WTC11 (cell line): Measurements from ENCODE around the gene CCL22. TPM values are rescaled to one million over a fixed set of nuclear protein-coding genes. Genes with fewer than 3 reads are reported as not detected.
A peak's percentile ranks its signal among the peaks of the same experiment; 100 is the strongest.
"Not testable (repeated sequence)": the region's sequence is repeated elsewhere in the genome, so short reads cannot be mapped to it uniquely, and the experiment has no call there.

Source experiments
- ATAC-seq: fragments of 200-7000 bp; cut with Tn5 transposase; 2 replicates; pipeline ENCODE4 v1.10.0; 2021; ENCODE audit warnings: mild to moderate bottlenecking, moderate library complexity
- CTCF ChIA-PET: fragments of 300-600 bp; sonication (Branson Sonifier 250); formaldehyde crosslinking; loops from one replicate; lab custom pipeline; 2021; ENCODE audit warnings: antibody characterized with exemption; lab: Charles Lee
- POLR2A ChIA-PET: fragments of 350-600 bp; sonication (Branson Sonifier 250); formaldehyde crosslinking; loops from one replicate; lab custom pipeline; 2021; ENCODE audit warnings: antibody characterized with exemption; lab: Charles Lee
- DNase-seq: peaks from one replicate; pipeline ENCODE4 v3.0.0; 2021; ENCODE audit warnings: low spot score
- H3K27ac Mint-ChIP-seq: 2 replicates; pipeline ENCODE4 v1.8.0; 2021; ENCODE audit warnings: mixed read lengths
- H3K27me3 Mint-ChIP-seq: 2 replicates; pipeline ENCODE4 v1.8.0; 2021; ENCODE audit warnings: low read depth, mild to moderate bottlenecking, moderate library complexity, mixed read lengths
- H3K36me3 Mint-ChIP-seq: 2 replicates; pipeline ENCODE4 v1.8.0; 2021; ENCODE audit warnings: mixed read lengths
- H3K4me1 Mint-ChIP-seq: 2 replicates; pipeline ENCODE4 v1.8.0; 2022; ENCODE audit warnings: mixed read lengths
- H3K4me3 Mint-ChIP-seq: 2 replicates; pipeline ENCODE4 v1.8.0; 2021; ENCODE audit warnings: mild to moderate bottlenecking, moderate library complexity, mixed read lengths
- H3K9me3 Mint-ChIP-seq: 2 replicates; pipeline ENCODE4 v1.8.0; 2021; ENCODE audit warnings: mixed read lengths
- ATF2 ChIP-seq: sonication (generic); formaldehyde crosslinking; IDR thresholded peaks from 2 replicates; pipeline ENCODE4 v1.8.1; 2022; ENCODE audit warnings: low read depth, missing genetic modification reagents, borderline replicate concordance
- CDX4 ChIP-seq: fragments of 250-450 bp; sonication (Bioruptor Pico); IDR thresholded peaks from 2 replicates; pipeline ENCODE4 v1.9.0; 2021; ENCODE audit warnings: moderate library complexity, mild to moderate bottlenecking, inconsistent platforms, borderline replicate concordance
- FOXP4 ChIP-seq: sonication (generic); formaldehyde crosslinking; IDR thresholded peaks from 2 replicates; pipeline ENCODE4 v1.8.0; 2022; ENCODE audit warnings: mild to moderate bottlenecking, missing genetic modification reagents
- GABPB1 ChIP-seq: sonication (generic); formaldehyde crosslinking; IDR thresholded peaks from 2 replicates; pipeline ENCODE4 v1.8.1; 2023; ENCODE audit warnings: mild to moderate bottlenecking, missing genetic modification reagents
- GTF2I ChIP-seq: fragments of 250-450 bp; sonication (Bioruptor Pico); conservative IDR thresholded peaks from 2 replicates; pipeline ENCODE4 v1.4.0; 2021; ENCODE audit warnings: mild to moderate bottlenecking
- JUN ChIP-seq: sonication (generic); formaldehyde crosslinking; IDR thresholded peaks from 2 replicates; pipeline ENCODE4 v1.8.0; 2023; ENCODE audit warnings: mild to moderate bottlenecking, missing genetic modification reagents
- MXD4 ChIP-seq: fragments of 250-450 bp; sonication (Bioruptor Pico); IDR thresholded peaks from 2 replicates; pipeline ENCODE4 v1.8.0; 2021; ENCODE audit warnings: mild to moderate bottlenecking, moderate library complexity, borderline replicate concordance
- MYBL2 ChIP-seq: sonication (generic); formaldehyde crosslinking; IDR thresholded peaks from 2 replicates; pipeline ENCODE4 v1.8.1; 2023; ENCODE audit warnings: mild to moderate bottlenecking, moderate library complexity, missing genetic modification reagents
- NR1H2 ChIP-seq: sonication (generic); formaldehyde crosslinking; IDR thresholded peaks from 2 replicates; pipeline ENCODE4 v1.9.0; 2021; ENCODE audit warnings: mild to moderate bottlenecking, moderate library complexity, missing genetic modification reagents
- NR2C2 ChIP-seq: sonication (generic); formaldehyde crosslinking; IDR thresholded peaks from 2 replicates; pipeline ENCODE4 v1.8.0; 2022; ENCODE audit warnings: mild to moderate bottlenecking, missing genetic modification reagents
- TEAD1 ChIP-seq: sonication (generic); formaldehyde crosslinking; IDR thresholded peaks from 2 replicates; pipeline ENCODE4 v1.8.0; 2022; ENCODE audit warnings: mild to moderate bottlenecking, missing genetic modification reagents
- ZNF219 ChIP-seq: sonication (generic); formaldehyde crosslinking; IDR thresholded peaks from 2 replicates; pipeline ENCODE4 v1.8.0; 2023; ENCODE audit warnings: missing genetic modification reagents, mild to moderate bottlenecking, borderline replicate concordance
- total RNA-seq: library from RNA; stranded (reverse); gene quantifications from 3 replicates; pipeline ENCODE4 v1.2.3, GENCODE V29; 2021
- TF ChIP-seq, protein P1 (sequence below): sonication (generic); formaldehyde crosslinking; IDR thresholded peaks from 2 replicates; pipeline ENCODE4 v1.8.0; 2022; ENCODE audit warnings: mild to moderate bottlenecking, missing genetic modification reagents
- TF ChIP-seq, protein P2 (sequence below): fragments of 200-600 bp; IDR thresholded peaks from 2 replicates; pipeline ENCODE4 v1.8.0; 2022; ENCODE audit warnings: antibody characterized with exemption

CCL22 gene
- total RNA-seq, 1 experiment from 2014 or later: 0.35 TPM

DNA sequence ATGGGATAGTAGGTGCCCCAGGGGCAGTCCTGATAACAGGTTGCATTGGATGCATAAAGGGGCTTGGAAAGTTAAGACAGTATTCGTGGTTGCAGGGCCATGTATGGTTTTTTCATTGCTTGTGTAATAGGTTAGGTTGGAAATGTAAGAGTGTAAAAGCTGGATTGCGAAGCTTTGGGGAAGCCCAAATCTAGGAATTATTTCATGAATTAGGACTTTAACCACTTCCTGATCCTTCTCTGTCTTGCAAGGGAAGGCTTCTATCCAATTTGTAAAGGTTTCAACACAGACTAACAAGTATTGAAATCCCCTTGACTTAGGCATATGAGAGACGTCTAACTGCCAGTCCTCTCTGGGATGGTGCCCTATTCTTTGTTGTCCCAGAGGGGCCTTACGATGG lies 38.2 kb downstream of the CCL22 start (continued):
- TF ChIP-seq JUN (CRISPR knock-in tag): no peak
- no peak for TF ChIP-seq FOXP4 (CRISPR knock-in tag)
- no peak for TF ChIP-seq ATF2 (CRISPR knock-in tag)
- TF ChIP-seq, protein P1, sequence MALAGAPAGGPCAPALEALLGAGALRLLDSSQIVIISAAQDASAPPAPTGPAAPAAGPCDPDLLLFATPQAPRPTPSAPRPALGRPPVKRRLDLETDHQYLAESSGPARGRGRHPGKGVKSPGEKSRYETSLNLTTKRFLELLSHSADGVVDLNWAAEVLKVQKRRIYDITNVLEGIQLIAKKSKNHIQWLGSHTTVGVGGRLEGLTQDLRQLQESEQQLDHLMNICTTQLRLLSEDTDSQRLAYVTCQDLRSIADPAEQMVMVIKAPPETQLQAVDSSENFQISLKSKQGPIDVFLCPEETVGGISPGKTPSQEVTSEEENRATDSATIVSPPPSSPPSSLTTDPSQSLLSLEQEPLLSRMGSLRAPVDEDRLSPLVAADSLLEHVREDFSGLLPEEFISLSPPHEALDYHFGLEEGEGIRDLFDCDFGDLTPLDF (CRISPR knock-in tag): no peak
- TF ChIP-seq, protein P2, sequence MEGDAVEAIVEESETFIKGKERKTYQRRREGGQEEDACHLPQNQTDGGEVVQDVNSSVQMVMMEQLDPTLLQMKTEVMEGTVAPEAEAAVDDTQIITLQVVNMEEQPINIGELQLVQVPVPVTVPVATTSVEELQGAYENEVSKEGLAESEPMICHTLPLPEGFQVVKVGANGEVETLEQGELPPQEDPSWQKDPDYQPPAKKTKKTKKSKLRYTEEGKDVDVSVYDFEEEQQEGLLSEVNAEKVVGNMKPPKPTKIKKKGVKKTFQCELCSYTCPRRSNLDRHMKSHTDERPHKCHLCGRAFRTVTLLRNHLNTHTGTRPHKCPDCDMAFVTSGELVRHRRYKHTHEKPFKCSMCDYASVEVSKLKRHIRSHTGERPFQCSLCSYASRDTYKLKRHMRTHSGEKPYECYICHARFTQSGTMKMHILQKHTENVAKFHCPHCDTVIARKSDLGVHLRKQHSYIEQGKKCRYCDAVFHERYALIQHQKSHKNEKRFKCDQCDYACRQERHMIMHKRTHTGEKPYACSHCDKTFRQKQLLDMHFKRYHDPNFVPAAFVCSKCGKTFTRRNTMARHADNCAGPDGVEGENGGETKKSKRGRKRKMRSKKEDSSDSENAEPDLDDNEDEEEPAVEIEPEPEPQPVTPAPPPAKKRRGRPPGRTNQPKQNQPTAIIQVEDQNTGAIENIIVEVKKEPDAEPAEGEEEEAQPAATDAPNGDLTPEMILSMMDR: no peak
- TF ChIP-seq GABPB1 (CRISPR knock-in tag): no peak
- TF ChIP-seq GTF2I (CRISPR knock-in tag): no peak

DNA sequence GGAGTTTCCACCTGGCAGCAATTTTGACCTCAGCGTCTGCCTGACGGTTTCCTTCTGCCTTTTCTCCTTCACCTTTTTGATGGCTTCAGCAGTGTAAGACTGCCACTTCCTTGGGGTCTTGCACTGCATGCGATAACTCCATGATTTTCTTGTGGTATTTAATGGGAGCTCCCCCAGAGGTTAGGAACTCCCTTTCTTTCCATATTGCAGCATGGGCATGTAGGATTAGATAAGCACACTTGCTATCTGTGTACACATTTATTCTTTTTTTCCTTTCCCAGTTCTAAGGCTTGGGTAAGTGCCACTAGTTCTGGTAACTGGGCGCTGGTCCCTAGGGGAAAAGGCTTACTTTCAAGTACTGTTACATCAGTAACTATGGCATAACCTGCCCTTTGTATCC lies 38.9 kb downstream of the CCL22 start:
- H3K27ac Mint-ChIP-seq, H3K4me1 Mint-ChIP-seq, POLR2A ChIA-PET, DNase-seq, ATAC-seq, H3K27me3 Mint-ChIP-seq, H3K9me3 Mint-ChIP-seq, CTCF ChIA-PET, H3K36me3 Mint-ChIP-seq, H3K4me3 Mint-ChIP-seq: not testable (repeated sequence)

- DNase-seq (no peak), ATAC-seq (peak; percentile 36; the same call in 1 of the 2 replicates)
- Mint-ChIP-seq H3K27ac (no peak overlapping the region), H3K4me1 (no peaks in the 10 kb centered on the region), H3K36me3 (no peaks in the 10 kb centered on the region), H3K4me3 (no peak overlapping the region), H3K9me3 (no peaks in the 10 kb centered on the region), H3K27me3 (no peaks in the 10 kb centered on the region; the same call in 1 of the 2 replicates)
- TF ChIP-seq NR2C2 (CRISPR knock-in tag) (no peak), TEAD1 (CRISPR knock-in tag) (no peak), NR1H2 (CRISPR knock-in tag) (no peak), MXD4 (no peak), MYBL2 (CRISPR knock-in tag) (no peak), CDX4 (CRISPR knock-in tag) (no peak), ZNF219 (CRISPR knock-in tag) (no peak)
- POLR2A ChIA-PET: no interaction called here
- CTCF ChIA-PET: interaction anchor here (0.6 to 0.9 kb wide), 2 partner anchors 15 to 149 kb away, joined by 3 read pairs; no protein-coding TSS in a partner anchor
Measured at GRCh38 chr16:57401943-57402640, 43.5 kb downstream of the CCL22 start.
